ENCODE data around the gene TIMP4.
A peak's percentile ranks its signal among the peaks of the same experiment; 100 is the strongest.

The TIMP4 gene

DNA sequence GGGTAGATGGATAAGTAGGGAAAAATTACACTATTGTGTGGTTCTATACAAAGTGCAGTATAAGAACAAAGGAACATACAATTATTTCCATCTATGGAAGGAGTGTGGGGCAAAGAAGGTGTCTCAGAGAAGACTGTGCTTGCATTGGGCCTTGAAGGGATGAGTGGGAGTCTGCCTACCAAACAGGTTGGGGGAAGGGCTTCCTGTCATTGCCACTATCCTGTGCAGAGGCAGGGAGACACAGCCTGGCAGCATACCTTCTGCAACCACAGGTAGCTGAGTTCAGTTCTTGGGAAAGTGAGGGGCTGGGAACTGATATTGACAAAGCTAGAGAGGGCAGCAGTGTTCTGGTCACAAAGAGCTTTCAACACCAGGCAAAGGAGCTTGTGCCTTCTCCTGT lies 3.4 kb downstream of the TIMP4 start:
- peak; percentile 21 to 92 (median 63) for DNase-seq
- intact Hi-C loops (cut with DNase I), result no loop called here

DNA sequence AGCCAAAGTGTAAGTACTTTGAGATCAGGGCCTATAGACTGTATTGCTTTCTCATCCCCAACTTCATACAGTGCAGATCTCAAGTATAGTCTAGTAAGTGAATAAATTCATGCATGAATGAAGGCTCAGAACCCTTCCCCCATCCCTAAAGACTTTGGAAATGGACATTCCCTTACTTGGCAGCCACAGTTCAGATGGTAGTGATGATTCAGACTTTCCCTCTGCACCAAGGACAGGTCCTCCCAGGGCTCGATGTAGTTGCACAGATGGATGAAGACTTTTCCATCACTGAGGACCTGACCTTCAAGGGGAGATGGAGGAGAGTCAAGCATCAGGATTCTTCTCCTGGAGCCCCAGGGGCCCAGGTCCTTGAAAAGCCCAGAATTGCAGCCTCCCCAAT lies 4.6 kb downstream of the TIMP4 start:
- no peak for DNase-seq
- intact Hi-C loops (cut with DNase I), result no loop called here

DNA sequence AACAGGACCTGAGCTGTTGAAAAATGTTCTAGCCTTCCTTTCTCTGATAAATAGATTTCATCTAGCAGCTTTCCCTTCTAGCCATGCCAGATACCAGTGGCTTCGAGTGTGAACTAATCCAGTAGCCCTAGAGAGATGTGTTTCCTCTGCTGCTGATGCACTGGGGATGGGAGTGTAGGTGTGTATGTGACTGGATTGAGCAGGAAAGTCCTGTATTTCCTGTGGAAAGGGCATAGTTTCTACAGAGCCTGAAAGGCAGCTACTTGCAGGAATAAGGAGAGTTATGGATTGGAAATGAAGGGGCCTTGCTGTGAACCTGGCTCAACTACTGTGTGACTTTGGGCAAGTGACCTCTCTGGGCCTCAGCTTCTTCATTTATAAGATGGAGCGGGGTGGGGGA lies 8.6 kb downstream of the TIMP4 start:
- DNase-seq, result no peak
- intact Hi-C loops (cut with DNase I), result no loop called here

DNA sequence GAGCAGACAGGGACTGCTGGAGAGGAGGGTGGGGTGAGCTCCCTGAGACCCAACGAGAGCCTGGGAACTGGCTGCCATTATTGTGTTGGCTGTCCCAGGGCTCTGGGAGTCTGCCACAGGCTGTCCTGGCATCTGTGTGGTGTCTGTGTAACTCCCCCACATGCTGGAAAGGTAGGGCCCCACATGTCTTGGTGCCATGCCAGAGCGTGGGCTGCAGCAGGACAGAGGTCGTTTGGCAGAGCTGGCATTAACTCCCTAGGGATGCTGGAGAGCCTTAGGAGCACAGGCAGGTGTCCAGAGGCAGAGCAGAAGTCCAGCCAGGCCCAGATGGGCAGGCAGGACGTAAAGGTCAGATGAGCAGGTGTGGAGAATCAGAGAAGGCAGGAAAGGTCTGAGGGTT lies 9.7 kb downstream of the TIMP4 start:
- intact Hi-C loops (cut with DNase I), result no loop called here
- no peak for DNase-seq

DNA sequence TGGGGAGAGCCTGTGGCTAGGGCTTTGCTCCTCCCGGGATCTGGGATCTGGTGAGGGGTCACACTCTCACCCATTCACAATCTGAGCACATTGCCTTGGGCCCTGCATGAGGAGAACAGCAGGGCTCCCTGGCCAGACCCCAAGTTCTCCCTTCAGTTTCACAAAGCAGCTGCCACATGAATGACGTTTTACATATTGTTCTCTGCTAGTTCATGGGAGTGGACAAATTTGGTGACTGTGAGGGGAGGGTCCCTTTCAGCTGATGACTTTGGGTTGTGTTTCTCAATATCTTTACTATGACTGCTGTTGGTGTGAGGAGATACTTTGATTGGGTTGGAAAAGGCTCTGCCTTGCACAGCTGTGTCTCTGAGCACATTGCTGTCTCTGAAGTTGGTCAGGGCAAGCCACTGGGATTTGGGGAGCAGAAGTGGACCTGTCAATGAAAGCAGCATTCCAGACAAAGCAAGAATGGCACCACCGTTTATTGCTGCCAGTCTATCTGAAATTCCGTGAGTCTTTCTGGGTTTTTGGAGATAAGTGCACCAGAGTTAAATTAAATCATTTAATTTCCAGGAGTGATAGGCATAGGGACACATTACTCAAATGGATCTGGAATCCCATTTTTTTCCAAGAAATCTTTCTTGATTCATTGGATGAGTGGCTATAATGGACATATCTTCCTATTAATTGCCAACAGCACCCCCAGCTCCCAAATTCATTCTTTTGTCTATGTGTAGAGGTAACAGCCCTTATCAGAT lies 10.3 kb downstream of the TIMP4 start:
- intact Hi-C loops (cut with DNase I), result no loop called here

DNA sequence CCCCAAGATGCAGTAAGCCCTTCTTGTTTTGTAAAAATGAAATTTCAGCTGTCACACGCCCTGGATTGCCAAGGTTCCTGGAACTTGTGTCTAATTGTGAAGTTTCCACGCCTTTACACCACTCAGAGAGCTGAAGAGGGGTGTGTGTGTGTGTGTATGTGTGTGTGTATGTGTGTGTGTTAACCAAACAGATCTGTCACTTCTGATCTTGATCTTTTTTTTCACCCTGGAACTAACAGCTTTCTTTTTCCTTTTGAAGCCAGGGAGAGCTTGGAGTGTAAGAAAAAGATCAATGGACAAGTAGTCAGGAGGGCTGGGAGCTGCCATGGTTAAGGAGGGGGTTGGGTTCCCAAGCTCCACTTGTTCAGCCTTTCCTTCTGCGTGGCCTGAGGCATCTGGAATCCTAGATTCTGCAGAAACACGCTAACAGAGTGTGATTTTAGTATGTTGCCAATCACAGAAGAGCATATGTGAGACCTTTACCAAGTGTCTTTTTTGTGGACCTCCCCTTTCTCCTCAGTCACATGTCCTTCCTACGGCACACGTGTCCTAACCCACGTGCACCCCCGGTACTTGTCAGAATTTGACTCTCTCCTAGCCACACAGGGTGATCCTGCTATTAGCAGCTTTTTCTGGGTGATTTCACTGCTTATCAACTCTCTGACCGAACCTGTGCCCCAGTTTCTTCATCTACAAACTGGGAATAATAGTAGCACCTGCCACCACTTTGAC lies 11.5 kb downstream of the TIMP4 start:
- no peak for DNase-seq
- intact Hi-C loops (cut with DNase I), result no loop called here

More for the DNA sequence above, 10.3 kb downstream of the TIMP4 start:
- DNase-seq, result no peak

DNA sequence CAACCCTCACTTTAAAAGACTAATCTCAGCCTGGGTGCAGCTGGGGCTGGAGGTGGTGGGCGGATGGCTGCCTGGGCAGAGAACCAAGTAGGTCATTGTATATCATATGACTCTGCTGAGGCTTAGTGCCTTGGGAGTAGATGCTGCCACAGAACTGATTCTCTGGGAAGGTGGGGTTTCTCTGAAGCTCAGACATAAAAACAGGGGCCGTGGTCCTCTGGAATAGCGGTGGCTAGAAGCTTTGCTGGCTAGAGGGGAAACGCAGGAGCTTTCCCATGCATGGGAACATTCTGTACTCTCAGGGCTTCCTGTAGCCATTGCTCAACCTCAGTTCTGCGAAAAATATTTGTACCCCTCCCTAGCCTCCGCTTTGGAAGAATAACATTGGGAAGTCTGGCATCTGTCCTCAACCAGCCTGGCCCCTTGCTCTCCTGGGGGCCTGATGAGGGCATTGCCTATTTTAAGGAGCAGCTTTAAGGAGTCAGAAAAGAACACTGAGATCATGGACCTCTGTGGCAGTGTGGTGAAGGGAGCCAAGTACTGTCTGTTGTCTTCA lies 14.7 kb downstream of the TIMP4 start:
- intact Hi-C loops (cut with DNase I), result no loop called here
- no peak for DNase-seq

DNA sequence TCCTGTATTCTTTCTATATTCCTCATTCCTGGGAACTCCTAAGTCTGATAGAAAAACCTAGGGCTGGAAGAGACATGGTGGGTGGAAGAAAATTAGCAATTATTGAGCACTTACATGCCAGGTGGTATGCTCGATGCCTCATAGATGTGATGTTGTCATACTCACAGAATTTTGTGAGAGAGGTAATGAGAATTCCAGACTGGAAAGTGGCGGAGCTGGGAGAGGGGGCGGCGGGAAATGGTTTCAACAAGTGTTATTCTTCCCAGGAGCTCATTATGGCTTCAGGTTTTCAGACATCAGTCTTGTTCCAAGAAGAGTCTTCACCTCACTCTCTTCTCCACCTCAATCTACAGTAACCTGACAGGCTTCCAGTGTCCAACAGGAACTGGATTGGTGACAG lies 16.2 kb downstream of the TIMP4 start:
- intact Hi-C loops (cut with DNase I), result no loop called here
- peak in 34 of 42 donors; percentile 10 to 76 (median 46) for DNase-seq

DNA sequence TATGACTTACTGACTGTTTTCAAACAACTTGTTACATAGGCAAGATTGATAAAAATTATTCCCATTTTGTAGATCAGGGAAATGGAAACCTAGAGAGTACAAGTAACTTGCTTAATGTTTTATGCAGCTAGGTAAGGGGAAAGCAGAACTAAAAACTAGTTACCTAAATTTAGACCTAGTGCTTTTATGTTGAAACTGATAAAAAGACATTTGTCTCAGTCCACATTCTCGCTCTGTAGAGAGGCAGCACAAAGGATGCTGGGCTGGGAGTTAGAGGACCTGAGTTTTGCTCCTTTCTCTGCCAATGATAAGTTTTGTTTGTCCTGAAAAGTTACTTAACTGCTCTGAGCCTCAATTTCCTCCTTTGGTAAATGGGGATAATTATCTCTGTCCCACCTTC lies 17.4 kb downstream of the TIMP4 start:
- DNase-seq, result no peak
- intact Hi-C loops (cut with DNase I), result no loop called here

DNA sequence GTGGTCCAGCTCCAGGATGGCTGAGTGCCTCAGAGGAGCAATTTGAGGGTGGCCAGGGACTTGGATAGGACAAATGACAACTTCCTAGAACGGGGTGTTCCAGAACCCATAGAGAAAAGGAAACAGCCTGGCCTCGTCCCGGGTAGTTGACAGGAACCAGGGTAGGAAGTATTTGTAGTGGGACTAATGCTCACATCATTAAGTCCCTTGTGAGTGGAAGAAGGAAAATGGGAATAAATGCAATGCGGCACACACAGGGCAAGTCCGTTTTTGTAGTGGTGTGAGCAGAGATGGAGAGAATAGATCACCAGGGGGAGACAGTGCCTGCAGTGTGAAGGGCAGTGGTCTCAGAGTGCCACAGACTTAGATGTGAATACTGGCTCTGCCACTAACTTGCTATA lies 19.6 kb downstream of the TIMP4 start:
- peak in 1 of 42 donors; percentile 32 for DNase-seq
- intact Hi-C loops (cut with DNase I), result loop anchor here (5.0 kb wide), 1 partner anchor 333 kb away; no protein-coding TSS in a partner anchor

DNA sequence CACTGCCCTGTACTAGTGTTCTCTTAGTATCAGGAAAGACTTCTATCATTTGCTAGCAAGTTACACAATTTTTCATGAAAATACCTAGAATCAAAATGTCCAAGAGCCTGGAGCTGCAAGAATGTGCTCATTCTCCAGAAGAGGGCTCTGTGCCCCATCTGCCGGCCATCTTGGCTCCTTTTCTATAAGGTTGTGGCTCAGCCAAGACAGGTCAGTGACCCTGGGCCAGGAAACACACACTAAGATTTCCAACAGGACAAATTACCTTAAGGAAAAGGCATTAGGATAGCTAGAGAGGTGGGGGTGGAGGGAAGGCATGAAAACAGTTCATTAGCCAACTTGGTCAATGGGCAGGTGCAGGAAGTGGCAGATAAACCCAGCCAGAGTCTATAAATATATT lies 20.7 kb downstream of the TIMP4 start:
- no peak for DNase-seq
- intact Hi-C loops (cut with DNase I), result loop anchor here (5.0 kb wide), 1 partner anchor 334 kb away; no protein-coding TSS in a partner anchor

DNA sequence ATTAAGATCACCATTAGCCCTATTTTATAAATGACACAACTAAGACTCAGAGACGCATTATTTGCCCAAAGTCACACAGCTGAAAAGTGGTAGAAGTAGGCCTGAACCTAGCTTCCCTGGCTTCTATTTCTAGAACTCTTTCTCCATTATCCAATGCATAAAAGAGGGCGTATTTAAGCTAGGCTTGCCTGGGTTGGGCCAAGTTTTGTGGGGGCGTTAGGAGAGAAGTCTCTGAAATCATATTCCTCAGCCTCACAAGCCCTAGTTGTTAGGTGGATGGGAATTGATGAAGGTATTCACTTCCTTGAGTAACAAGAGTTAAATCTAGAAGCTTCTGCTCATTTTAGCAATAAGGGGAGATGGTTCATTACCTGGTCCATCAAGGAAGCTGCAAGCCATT lies 22.3 kb downstream of the TIMP4 start:
- intact Hi-C loops (cut with DNase I), result loop anchor here (5.0 kb wide), 1 partner anchor 336 kb away; no protein-coding TSS in a partner anchor
- peak in 18 of 42 donors; percentile 16 to 72 (median 38) for DNase-seq

DNA sequence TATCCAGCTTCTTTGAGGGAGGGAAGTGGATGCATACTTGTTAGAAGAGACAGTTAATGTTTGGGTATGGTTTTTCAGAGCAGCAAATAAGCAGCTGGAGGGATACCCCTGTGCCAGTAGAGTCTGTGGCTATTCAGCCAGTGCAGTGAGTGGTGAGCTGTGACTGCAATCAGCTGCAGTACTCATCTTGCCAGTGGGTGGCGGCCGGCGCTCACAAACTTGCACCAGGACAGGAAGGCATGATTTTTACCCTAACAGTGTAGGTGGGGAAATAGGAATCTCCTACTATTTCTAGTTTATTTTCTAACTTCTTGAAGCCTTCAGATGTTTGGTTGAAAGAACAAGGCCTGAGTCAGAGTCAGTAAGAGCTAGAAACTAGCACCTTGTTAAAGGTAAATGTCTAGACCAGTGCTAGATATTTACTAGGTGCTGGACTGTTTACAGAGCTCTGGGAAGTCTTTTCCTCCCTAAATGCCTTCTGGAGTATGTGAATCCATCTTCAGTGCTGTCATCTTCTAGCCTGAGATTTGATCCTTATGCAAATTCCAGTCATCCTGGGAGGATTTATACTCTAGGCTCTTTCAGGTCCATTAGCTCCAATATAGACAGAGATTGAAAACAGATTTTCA lies 23.6 kb downstream of the TIMP4 start:
- DNase-seq, result peak; percentile 36 to 83 (median 66)

DNA sequence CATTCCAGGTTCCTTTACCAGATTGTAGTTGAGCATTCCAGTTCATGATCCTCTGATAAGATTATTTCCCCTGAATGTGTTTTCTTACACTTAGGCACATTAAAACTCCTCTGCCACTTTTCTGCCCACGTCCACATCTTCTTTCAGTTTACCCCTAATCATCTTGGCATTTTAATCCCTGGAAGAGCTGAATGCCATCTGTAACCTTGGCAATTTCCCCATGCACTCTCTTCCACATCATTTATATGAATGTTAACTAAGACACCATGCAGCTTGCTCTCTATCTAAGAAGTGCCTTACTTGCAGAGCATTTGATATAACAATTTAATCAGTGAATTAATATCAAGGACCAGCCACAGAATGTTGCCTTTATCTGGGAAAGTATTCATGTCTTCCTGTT lies 25.8 kb downstream of the TIMP4 start:
- DNase-seq, result peak in 1 of 42 donors; percentile 18

More for the DNA sequence above, 23.6 kb downstream of the TIMP4 start:
- intact Hi-C loops (cut with DNase I), result loop anchor here (5.0 kb wide), 1 partner anchor 337 kb away; no protein-coding TSS in a partner anchor

DNA sequence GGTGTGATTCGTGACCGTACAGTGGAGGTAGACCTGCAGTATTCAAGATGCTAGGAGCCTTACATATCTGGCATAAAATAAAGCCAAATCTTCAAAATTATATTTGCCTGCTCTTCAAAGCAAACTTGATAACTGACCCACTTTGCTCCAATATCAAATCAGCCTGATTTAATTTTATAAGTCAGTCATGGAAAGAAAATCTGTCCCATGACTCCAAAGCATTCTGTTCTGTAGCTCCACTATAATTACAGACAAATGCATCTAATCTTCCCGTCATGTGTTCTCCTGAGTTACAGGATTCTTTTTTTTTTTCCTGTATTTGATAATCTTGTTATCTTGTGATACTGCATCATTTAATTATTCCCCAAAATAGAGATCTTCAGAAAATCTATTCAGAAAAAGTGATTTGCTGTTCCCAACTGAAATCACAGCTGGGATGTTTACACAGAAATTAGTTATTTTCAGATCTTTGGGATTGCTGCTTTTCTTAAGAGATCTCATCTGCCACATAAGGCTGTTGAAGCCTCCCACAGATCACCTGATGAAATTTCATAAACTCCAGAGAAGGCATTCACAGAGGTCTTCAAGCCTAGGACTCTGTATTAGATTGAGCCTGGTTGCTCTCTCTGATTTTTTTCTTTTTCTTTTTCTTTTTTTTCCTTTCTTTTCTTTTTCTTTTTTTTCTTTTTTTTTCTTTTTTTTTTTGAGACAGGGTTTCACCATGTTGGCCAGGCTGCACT lies 27.2 kb downstream of the TIMP4 start:
- DNase-seq, result no peak
- intact Hi-C loops (cut with DNase I), result no loop called here

More for the DNA sequence above, 25.8 kb downstream of the TIMP4 start:
- intact Hi-C loops (cut with DNase I), result no loop called here

DNA sequence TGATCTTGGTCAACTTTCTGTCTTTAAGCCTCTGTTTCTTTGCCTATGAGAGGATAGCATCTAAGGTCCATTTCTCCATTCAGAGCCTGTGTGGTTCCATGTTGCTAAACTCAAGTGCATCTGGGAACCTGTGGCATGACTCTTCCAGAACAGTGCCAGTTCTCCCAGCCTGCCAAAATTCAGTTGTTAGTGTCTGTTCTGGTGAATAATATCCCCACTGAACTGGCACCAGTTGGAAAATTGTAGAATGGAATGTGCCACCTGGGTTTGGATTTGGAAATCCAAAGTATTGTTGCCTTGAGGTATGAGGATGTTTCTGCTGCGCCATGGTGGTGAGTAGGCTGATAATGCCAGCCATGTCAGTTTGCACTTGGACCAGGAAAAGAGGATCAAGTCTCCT lies 31.3 kb downstream of the TIMP4 start:
- intact Hi-C loops (cut with DNase I), result no loop called here
- DNase-seq, result no peak

DNA sequence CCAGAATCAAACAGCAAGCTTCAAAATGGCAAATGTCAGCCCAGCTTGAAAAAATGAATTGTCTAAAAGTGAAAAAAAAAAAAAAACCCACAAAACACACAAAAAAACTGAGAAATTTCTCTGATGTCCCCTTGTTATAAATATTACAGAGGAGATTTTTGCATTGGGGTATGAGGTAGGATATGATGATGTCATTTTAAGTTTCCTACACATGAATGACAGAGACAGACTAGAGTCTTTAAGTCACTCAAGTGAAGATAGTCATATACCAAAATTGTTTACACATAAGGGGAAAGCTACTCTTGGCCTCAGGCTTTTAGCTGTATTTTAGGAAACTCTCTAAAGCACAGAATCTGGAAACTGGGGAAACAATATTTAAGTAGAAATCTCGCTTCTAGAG lies 32.9 kb downstream of the TIMP4 start:
- intact Hi-C loops (cut with DNase I), result no loop called here

DNA sequence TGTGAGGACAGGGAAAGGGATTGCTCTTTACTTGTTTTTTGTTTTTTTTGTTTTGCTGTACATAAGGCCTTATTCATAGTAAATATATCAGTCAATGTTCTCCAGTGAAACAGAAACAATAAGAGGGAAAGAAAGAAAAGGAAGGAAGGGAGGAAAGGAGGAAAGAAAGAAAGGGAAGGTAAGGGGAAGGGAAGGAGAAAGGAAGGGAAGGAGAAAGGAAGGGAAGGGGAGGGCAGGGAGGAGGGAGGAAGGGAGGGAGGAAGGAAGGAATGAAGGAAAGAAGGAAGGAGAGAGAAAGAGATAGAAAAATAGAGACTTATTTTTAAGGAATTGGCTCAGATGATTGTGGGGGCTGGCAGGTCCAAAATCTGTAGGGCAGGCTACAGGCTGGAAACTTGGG lies 37.2 kb downstream of the TIMP4 start:
- intact Hi-C loops (cut with DNase I), result no loop called here
- DNase-seq, result no peak

More for the DNA sequence above, 32.9 kb downstream of the TIMP4 start:
- DNase-seq, result no peak
